Measurements from ENCODE around the gene PTGIS. TPM values are rescaled to one million over a fixed set of nuclear protein-coding genes. Genes with fewer than 3 reads are reported as not detected.

PTGIS gene
- total RNA-seq, 1 experiment from 2014 or later = 20.0 TPM

GRCh38 chr20:49579874-49580812 is 12.2 kb upstream of the PTGIS start:
- peak overlapping the region in 2 of 3 experiments; percentile 22 to 84; a peak in 2 of 7 replicates for H3K27ac Mint-ChIP-seq
- Histone ChIP-seq H3K9ac (ENCODE audit: extremely low read depth, insufficient read length, low read length) (no peak overlapping the region), H4K8ac (replicated peaks; ENCODE audit: insufficient read length, low read depth, low read length) (no peak overlapping the region), H3K27ac (ENCODE audit: insufficient read length, low read depth, low read length) (no peak overlapping the region), H2BK15ac (ENCODE audit: low read depth, low read length) (no peak overlapping the region), H3K9me3 (ENCODE audit: control insufficient read depth, low read depth, low read length) (no peaks in the 10 kb centered on the region), H3K79me1 (ENCODE audit: insufficient read depth, low read depth, low read length, poor library complexity, severe bottlenecking) (no peaks in the 10 kb centered on the region), H3K4ac (ENCODE audit: low read depth, low read length) (no peak overlapping the region), H2AFZ (ENCODE audit: low read length) (no peak overlapping the region), H4K20me1 (ENCODE audit: control insufficient read depth, insufficient read depth, insufficient read length) (no peaks in the 10 kb centered on the region), H2BK5ac (ENCODE audit: insufficient read length, low read length) (no peak overlapping the region), H3K79me2 (ENCODE audit: insufficient read depth, low read length) (no peaks in the 10 kb centered on the region), H3T11ph (ENCODE audit: low read length) (no peak overlapping the region), H3K4me1 (ENCODE audit: insufficient read depth, low read length) (no peaks in the 10 kb centered on the region), H2AK5ac (ENCODE audit: insufficient read length, low read length) (no peak overlapping the region), H2BK12ac (ENCODE audit: insufficient read length, low read depth, low read length) (no peak overlapping the region), H3K23me2 (ENCODE audit: insufficient read length, low read depth, low read length, poor library complexity, severe bottlenecking) (no peaks in the 10 kb centered on the region), H3K27me3 (ENCODE audit: insufficient read depth, low read length) (no peaks in the 10 kb centered on the region; the same call in 1 of the 2 replicates), H3K23ac (ENCODE audit: insufficient read length, low read depth, low read length) (no peak overlapping the region), H2BK20ac (ENCODE audit: low read depth, low read length, poor library complexity, severe bottlenecking) (no peak overlapping the region), H3K56ac (ENCODE audit: insufficient read length, low read depth, low read length) (no peak overlapping the region), H4K5ac (ENCODE audit: insufficient read length, low read depth, low read length) (no peak overlapping the region), H2BK120ac (ENCODE audit: low read depth, low read length, poor library complexity, severe bottlenecking) (no peak overlapping the region), H3K18ac (ENCODE audit: insufficient read length, low read depth, low read length) (no peak overlapping the region), H4K91ac (ENCODE audit: insufficient read length, low read depth, low read length) (no peak overlapping the region), H3K4me2 (ENCODE audit: insufficient read depth, insufficient read length, low read length) (no peak overlapping the region), H3K14ac (ENCODE audit: insufficient read depth, low read length) (peak overlapping the region; percentile 45; the same call in 1 of the 2 replicates)
- DNase-seq = no peak
- H3K4me3 Mint-ChIP-seq = no peak overlapping the region; a peak in 1 of 5 replicates
- no CpG with 5 or more reads among the region's 15 CpGs for WGBS (ENCODE audit: extremely low coverage, insufficient read length, low lambda C conversion rate)
- peaks cover 4% of the 10 kb centered on the region in 2 experiments; a peak in 3 of 5 replicates for H3K9me3 Mint-ChIP-seq
- TF ChIP-seq CTCF (conservative IDR thresholded peaks at IDR 0.05) = no peak
- peaks cover 9 to 17% of the 10 kb centered on the region in 2 experiments for H3K4me1 Mint-ChIP-seq
- peaks cover 0 to 4% (median 2%) of the 10 kb centered on the region in 3 experiments; a peak in 4 of 7 replicates for H3K36me3 Mint-ChIP-seq (ENCODE audit: insufficient read depth in 1 of 3, low read depth in 3 of 3)
- peaks cover 4% of the 10 kb centered on the region for H3K27me3 Mint-ChIP-seq (ENCODE audit: low read depth)

All from H9 (cell line).